ENCODE results near the gene CGB7. TPM values are rescaled to one million over a fixed set of nuclear protein-coding genes. Genes with fewer than 3 reads are reported as not detected.
A peak's percentile ranks its signal among the peaks of the same experiment; 100 is the strongest.

CGB7 gene
- total and polyA plus RNA-seq, 9 of the 15 experiments (the other 6 are each of a cell fraction or from before 2014, with no cell fraction given) = not detected

- no peak for TF ChIP-seq RREB1 (CRISPR knock-in tag; IDR thresholded peaks at IDR 0.05)
- no peak for TF ChIP-seq ZNF780A (CRISPR knock-in tag; IDR thresholded peaks at IDR 0.05)
- TF ChIP-seq NEUROD1 (IDR thresholded peaks at IDR 0.05; ENCODE audit: borderline replicate concordance, low read depth, low read length, partially characterized antibody) = no peak
- TF ChIP-seq PYGO2 (tag; IDR thresholded peaks at IDR 0.05) = no peak
- no peak for TF ChIP-seq RCOR1 (IDR thresholded peaks at IDR 0.05; ENCODE audit: borderline replicate concordance in 1 of 2, low read depth in 2 of 2, low read length in 2 of 2)
- no peak for TF ChIP-seq RBM34 (IDR thresholded peaks at IDR 0.05; ENCODE audit: borderline replicate concordance, insufficient read depth, low read length)
- no peak for TF ChIP-seq SMAD4 (CRISPR knock-in tag; conservative IDR thresholded peaks at IDR 0.05)
- no peak for TF ChIP-seq ZBTB17 (CRISPR knock-in tag; IDR thresholded peaks at IDR 0.05)
- TF ChIP-seq GATAD2B (IDR thresholded peaks at IDR 0.05; ENCODE audit: borderline replicate concordance) = no peak
- 0 out of 2 replicates have a peak, but pooled peaks have one; percentile 34 for TF ChIP-seq SUPT5H (IDR thresholded peaks at IDR 0.05)
- no peak for TF ChIP-seq MTA1 (IDR thresholded peaks at IDR 0.05; ENCODE audit: borderline replicate concordance)
These were observed 36.3 kb downstream of the CGB7 start (continued) for GRCh38 chr19:49020931-49021895.
